HepG2 (cell line): ENCODE measurements around the gene SNPH. TPM values are rescaled to one million over a fixed set of nuclear protein-coding genes. Genes with fewer than 3 reads are reported as not detected.

Experiments used
- ARNT ChIP-seq: fragments of 450-650 bp; IDR thresholded peaks from 2 replicates; pipeline ENCODE4 v1.6.1; 2017
- FOXA1 ChIP-seq, 2 experiments: fragments of 450-650 bp in 1 of 2; sonication (generic) in 1 of 2; formaldehyde crosslinking in 1 of 2; IDR thresholded peaks; 2 replicates each; pipeline versions ENCODE4 v1.4.0 to v1.6.1; 2016 to 2020; ENCODE audit warnings: missing genetic modification reagents in 1 of 2
- JUNB ChIP-seq: sonication (generic); formaldehyde crosslinking; IDR thresholded peaks from 2 replicates; pipeline ENCODE4 v1.8.0; 2022; ENCODE audit warnings: missing genetic modification reagents, mild to moderate bottlenecking, borderline replicate concordance
- MBNL3 ChIP-seq: fragments of 250-450 bp; sonication (Bioruptor Pico); conservative IDR thresholded peaks from 2 replicates; pipeline ENCODE4 v1.8.0; 2022; ENCODE audit warnings: mild to moderate bottlenecking, inconsistent platforms
- MTF1 ChIP-seq: sonication (generic); formaldehyde crosslinking; IDR thresholded peaks from 2 replicates; pipeline ENCODE4 v1.5.0; 2020; ENCODE audit warnings: missing genetic modification reagents
- PLRG1 ChIP-seq: fragments of 450-650 bp; conservative IDR thresholded peaks from 2 replicates; pipeline ENCODE4 v1.6.1; 2016
- SMAD9 ChIP-seq: sonication (generic); formaldehyde crosslinking; IDR thresholded peaks from 2 replicates; pipeline ENCODE4 v1.5.1; 2020; ENCODE audit warnings: mild to moderate bottlenecking, missing genetic modification reagents
- ZNF646 ChIP-seq: sonication (generic); formaldehyde crosslinking; IDR thresholded peaks from 2 replicates; pipeline ENCODE4 v1.9.0; 2021; ENCODE audit warnings: mild to moderate bottlenecking, missing genetic modification reagents
- polyA plus RNA-seq, 8 experiments: library from polyadenylated mRNA; depleted of rRNA in 3 of 8; stranded (reverse) in 7 of 8; unstranded in 1 of 8; fragments of >200 nt; fragmentation: Illumina TruSeq in 4 of 8; extraction: Trizol in 4 of 8; gene quantifications; 2 replicates each; pipeline versions ENCODE4 v1.2.1 to v1.2.3, GENCODE V29; 2011 to 2016; ENCODE audit warnings: low read depth in 4 of 8, missing spikeins in 1 of 8, mixed read lengths in 1 of 8; ENCODE audit not compliant: insufficient read depth in 1 of 8
- total RNA-seq, 5 experiments: library from RNA; depleted of rRNA; stranded (reverse); fragments of >200 nt; fragmentation: Illumina TruSeq; extraction: Trizol; gene quantifications; 2 replicates each; pipeline ENCODE4 v1.2.3, GENCODE V29; 2016; ENCODE audit warnings: low read depth in 1 of 5
- TF ChIP-seq, protein P1 (sequence below): sonication (generic); formaldehyde crosslinking; IDR thresholded peaks from 2 replicates; pipeline ENCODE4 v1.8.0; 2022; ENCODE audit warnings: missing genetic modification reagents, mild to moderate bottlenecking, moderate library complexity, borderline replicate concordance
- TF ChIP-seq, protein P2 (sequence below): fragments of 450-650 bp; IDR thresholded peaks from 2 replicates; pipeline ENCODE4 v1.6.1; 2016
- TF ChIP-seq, protein P3 (sequence below): sonication (generic); formaldehyde crosslinking; IDR thresholded peaks from 2 replicates; pipeline ENCODE4 v1.8.0; 2022; ENCODE audit warnings: mild to moderate bottlenecking, missing genetic modification reagents, moderate library complexity

SNPH gene
- total and polyA plus RNA-seq, 2 of the 13 experiments (the other 11 are each of a cell fraction or from before 2014, with no cell fraction given), result 0.09 TPM; not detected in 1

DNA sequence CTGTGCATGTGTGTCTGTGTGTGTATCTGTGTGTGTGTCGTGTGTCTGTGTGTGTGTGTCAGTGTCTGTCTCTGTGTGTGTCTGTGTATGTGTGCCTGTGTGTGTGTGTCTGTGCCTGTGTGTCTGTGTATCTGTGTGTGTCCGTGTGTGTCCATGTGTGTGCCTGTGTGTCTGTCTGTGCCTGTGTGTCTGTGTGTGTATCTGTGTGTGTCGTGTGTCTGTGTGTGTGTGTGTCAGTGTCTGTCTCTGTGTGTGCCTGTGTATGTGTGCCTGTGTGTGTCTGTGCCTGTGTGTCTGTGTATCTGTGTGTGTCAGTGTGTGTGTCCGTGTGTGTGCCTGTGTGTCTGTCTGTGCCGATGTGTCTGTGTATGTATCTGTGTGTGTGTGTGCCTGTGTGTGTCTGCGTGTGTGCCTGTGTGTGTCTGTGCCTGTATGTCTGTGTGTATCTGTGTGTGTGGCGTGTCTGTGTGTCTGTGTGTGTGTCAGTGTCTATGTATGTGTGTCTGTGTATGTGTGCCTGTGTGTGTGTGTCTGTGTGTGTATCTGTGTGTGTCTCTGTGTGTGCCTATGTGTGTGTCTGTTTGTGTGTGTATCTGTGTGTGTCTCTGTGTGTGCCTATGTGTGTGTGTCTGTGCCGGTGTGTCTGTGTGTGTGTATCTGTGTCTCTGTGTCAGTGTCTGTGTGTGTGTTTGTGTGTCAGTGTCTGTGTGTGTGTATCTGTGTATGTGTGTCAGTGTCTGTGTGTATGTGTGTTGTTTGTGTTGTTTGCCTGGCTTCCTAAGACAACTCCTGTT is 11.6 kb downstream of the SNPH start (continued):
- TF ChIP-seq ZNF646 (peak; percentile 85), FOXA1 (IDR thresholded peaks at IDR 0.05) (no peak; the same call in 1 of the 2 replicates), FOXA1 (CRISPR knock-in tag; IDR thresholded peaks at IDR 0.05) (no peak), JUNB (no peak), SMAD9 (CRISPR knock-in tag) (no peak), ARNT (0 out of 2 replicates have a peak, but pooled peaks have one; percentile 4), MTF1 (CRISPR knock-in tag) (no peak), MBNL3 (no peak), PLRG1 (0 out of 2 replicates have a peak, but pooled peaks have one; percentile 28)
- TF ChIP-seq, protein P1, sequence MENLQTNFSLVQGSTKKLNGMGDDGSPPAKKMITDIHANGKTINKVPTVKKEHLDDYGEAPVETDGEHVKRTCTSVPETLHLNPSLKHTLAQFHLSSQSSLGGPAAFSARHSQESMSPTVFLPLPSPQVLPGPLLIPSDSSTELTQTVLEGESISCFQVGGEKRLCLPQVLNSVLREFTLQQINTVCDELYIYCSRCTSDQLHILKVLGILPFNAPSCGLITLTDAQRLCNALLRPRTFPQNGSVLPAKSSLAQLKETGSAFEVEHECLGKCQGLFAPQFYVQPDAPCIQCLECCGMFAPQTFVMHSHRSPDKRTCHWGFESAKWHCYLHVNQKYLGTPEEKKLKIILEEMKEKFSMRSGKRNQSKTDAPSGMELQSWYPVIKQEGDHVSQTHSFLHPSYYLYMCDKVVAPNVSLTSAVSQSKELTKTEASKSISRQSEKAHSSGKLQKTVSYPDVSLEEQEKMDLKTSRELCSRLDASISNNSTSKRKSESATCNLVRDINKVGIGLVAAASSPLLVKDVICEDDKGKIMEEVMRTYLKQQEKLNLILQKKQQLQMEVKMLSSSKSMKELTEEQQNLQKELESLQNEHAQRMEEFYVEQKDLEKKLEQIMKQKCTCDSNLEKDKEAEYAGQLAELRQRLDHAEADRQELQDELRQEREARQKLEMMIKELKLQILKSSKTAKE (CRISPR knock-in tag), result 0 out of 2 replicates have a peak, but pooled peaks have one; percentile 31
- TF ChIP-seq, protein P2, sequence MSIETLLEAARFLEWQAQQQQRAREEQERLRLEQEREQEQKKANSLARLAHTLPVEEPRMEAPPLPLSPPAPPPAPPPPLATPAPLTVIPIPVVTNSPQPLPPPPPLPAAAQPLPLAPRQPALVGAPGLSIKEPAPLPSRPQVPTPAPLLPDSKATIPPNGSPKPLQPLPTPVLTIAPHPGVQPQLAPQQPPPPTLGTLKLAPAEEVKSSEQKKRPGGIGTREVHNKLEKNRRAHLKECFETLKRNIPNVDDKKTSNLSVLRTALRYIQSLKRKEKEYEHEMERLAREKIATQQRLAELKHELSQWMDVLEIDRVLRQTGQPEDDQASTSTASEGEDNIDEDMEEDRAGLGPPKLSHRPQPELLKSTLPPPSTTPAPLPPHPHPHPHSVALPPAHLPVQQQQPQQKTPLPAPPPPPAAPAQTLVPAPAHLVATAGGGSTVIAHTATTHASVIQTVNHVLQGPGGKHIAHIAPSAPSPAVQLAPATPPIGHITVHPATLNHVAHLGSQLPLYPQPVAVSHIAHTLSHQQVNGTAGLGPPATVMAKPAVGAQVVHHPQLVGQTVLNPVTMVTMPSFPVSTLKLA, result no peak; the same call in 1 of the 2 replicates
- TF ChIP-seq, protein P3, sequence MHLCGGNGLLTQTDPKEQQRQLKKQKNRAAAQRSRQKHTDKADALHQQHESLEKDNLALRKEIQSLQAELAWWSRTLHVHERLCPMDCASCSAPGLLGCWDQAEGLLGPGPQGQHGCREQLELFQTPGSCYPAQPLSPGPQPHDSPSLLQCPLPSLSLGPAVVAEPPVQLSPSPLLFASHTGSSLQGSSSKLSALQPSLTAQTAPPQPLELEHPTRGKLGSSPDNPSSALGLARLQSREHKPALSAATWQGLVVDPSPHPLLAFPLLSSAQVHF, result no peak
